WI38 (cell line): ENCODE results near the gene C10orf95.

Source experiments
- H3K4me3 ChIP-seq: 2 replicates; pipeline ENCODE4 v1.5.1; 2011; ENCODE audit warnings: low read depth, mild to moderate bottlenecking, control low read depth, low read length
- TF ChIP-seq, protein P1 (sequence below): IDR thresholded peaks from 2 replicates; pipeline ENCODE4 v1.5.1; 2012; ENCODE audit warnings: low read depth, mild to moderate bottlenecking, control low read depth, low read length

C10orf95 gene

GRCh38 chr10:102491136-102491535 is 39.8 kb upstream of the C10orf95 start:
- H3K4me3 ChIP-seq: no peak overlapping the region
- TF ChIP-seq, protein P1, sequence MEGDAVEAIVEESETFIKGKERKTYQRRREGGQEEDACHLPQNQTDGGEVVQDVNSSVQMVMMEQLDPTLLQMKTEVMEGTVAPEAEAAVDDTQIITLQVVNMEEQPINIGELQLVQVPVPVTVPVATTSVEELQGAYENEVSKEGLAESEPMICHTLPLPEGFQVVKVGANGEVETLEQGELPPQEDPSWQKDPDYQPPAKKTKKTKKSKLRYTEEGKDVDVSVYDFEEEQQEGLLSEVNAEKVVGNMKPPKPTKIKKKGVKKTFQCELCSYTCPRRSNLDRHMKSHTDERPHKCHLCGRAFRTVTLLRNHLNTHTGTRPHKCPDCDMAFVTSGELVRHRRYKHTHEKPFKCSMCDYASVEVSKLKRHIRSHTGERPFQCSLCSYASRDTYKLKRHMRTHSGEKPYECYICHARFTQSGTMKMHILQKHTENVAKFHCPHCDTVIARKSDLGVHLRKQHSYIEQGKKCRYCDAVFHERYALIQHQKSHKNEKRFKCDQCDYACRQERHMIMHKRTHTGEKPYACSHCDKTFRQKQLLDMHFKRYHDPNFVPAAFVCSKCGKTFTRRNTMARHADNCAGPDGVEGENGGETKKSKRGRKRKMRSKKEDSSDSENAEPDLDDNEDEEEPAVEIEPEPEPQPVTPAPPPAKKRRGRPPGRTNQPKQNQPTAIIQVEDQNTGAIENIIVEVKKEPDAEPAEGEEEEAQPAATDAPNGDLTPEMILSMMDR: no peak

- TF ChIP-seq, protein P1: no peak
- H3K4me3 ChIP-seq: no peak overlapping the region
Observed at GRCh38 chr10:102485093-102485784, 33.9 kb upstream of the C10orf95 start.

GRCh38 chr10:102484021-102484420 is 32.7 kb upstream of the C10orf95 start:
- TF ChIP-seq, protein P1: no peak
- no peak overlapping the region for H3K4me3 ChIP-seq

- no peak overlapping the region for H3K4me3 ChIP-seq
- TF ChIP-seq, protein P1: no peak
Observed at GRCh38 chr10:102480396-102480795, 29.1 kb upstream of the C10orf95 start.

GRCh38 chr10:102479651-102480050 is 28.3 kb upstream of the C10orf95 start:
- no peak overlapping the region for H3K4me3 ChIP-seq
- TF ChIP-seq, protein P1: no peak

DNA sequence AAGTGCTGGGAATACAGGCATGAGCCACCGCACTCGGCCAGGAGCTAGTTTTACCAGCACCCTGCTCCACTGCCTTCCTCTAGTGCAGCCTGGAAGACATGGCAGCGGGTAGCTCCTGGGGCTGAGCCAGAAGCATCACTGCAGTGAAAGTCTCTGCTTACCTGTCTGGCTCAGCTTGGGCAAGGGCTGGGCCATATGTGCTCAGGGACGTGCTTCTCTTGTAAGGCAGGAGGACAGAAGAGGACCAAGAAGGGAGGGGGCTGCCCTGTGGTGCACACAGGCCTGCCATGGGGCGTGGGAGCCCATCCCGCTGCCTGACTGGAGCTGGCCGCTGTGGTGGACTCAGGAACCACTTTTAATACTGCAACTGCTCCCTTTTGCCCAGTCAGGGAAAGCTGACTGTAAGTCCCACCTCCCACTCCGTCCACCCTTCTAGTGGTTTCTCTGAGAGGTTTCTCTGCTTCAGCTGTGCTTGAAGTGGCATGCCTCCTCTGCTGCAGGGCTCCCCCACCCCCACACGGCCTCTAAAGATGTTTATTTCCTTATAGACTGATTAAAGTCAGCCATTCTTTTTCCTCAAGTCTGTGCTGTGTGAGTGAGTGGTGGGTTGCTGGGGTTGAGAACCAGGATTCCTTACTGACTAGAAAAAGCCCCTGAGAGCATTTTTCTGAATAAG is 25.3 kb upstream of the C10orf95 start:
- TF ChIP-seq, protein P1: no peak
- no peak overlapping the region for H3K4me3 ChIP-seq

GRCh38 chr10:102475451-102476040 is 24.2 kb upstream of the C10orf95 start:
- TF ChIP-seq, protein P1: no peak
- H3K4me3 ChIP-seq: no peak overlapping the region
